Ascending aorta (tissue), 2 donors: Measurements from ENCODE around the gene CDK18. TPM values are rescaled to one million over a fixed set of nuclear protein-coding genes. Genes with fewer than 3 reads are reported as not detected.

Experiments
- DNase-seq, 2 donors: peaks; one replicate each; pipeline ENCODE4 v3.0.0-alpha.2; 2019; ENCODE audit warnings: low spot score in 2 of 2
- H3K27ac ChIP-seq, 2 donors: fragments of 200-600 bp; sonication (generic); one replicate each; pipeline ENCODE4 v1.5.1; 2016 to 2017; ENCODE audit warnings: mild to moderate bottlenecking in 1 of 2
- H3K27me3 ChIP-seq: fragments of 200-600 bp; sonication (generic); one replicate; pipeline ENCODE4 v1.5.1; 2017
- H3K36me3 ChIP-seq, 2 donors: fragments of 200-600 bp; sonication (generic); one replicate each; pipeline ENCODE4 v1.5.1; 2016
- H3K4me1 ChIP-seq, 2 donors: fragments of 200-600 bp; sonication (generic); one replicate each; pipeline ENCODE4 v1.5.1; 2016 to 2017; ENCODE audit warnings: mild to moderate bottlenecking in 1 of 2
- H3K4me3 ChIP-seq, 2 donors: fragments of 200-600 bp; sonication (generic); one replicate each; pipeline ENCODE4 v1.5.1; 2016 to 2017; ENCODE audit warnings: mild to moderate bottlenecking in 1 of 2
- H3K9me3 ChIP-seq, 2 donors: fragments of 200-600 bp; sonication (generic); one replicate each; pipeline ENCODE4 v1.5.1; 2016
- intact Hi-C: fragments of 100-400 bp; cut with DNase I; formaldehyde crosslinking; loops from one replicate; pipeline ENCODE4 v1.15.1; 2023
- total RNA-seq: library from RNA; depleted of rRNA; stranded (reverse); fragments of >200 nt; gene quantifications from one replicate; pipeline ENCODE4 v1.1.0, GENCODE V29; 2016
- TF ChIP-seq, protein P1 (sequence below), 3 experiments: fragments of 200-600 bp in 2 of 3; fragments of 450-650 bp in 1 of 3; sonication (generic) in 2 of 3; IDR thresholded peaks; one replicate each; pipeline ENCODE4 v1.5.1; 2016 to 2019; ENCODE audit warnings: antibody characterized with exemption in 3 of 3, mild to moderate bottlenecking in 1 of 3, moderate library complexity in 1 of 3

CDK18 gene
- total RNA-seq, 1 donor from 2014 or later, result 70.0 TPM

DNA sequence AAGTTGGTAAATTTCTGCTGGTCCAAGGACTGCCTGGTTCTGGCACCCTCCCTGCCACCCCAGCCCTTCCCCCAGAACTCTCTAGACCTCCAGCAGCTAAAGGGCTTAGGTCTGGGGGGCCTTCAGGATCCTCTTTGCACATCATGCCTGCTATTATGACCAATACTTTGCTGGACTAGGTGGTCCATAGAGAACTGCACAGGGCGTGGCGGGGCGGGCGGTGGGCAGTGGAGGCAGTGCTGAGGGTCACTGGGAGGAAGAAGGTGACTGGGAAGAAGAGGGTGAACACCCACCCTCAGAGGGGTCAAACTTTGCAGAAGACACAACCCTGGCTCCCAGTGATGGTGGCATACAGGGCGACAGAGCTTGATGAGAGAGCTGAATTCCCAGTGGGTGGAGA is 18.2 kb downstream of the CDK18 start:
- H3K9me3 ChIP-seq, result no peaks in the 10 kb centered on the region
- intact Hi-C loops, result no loop called here
- H3K27me3 ChIP-seq, result no peaks in the 10 kb centered on the region
- TF ChIP-seq, protein P1, sequence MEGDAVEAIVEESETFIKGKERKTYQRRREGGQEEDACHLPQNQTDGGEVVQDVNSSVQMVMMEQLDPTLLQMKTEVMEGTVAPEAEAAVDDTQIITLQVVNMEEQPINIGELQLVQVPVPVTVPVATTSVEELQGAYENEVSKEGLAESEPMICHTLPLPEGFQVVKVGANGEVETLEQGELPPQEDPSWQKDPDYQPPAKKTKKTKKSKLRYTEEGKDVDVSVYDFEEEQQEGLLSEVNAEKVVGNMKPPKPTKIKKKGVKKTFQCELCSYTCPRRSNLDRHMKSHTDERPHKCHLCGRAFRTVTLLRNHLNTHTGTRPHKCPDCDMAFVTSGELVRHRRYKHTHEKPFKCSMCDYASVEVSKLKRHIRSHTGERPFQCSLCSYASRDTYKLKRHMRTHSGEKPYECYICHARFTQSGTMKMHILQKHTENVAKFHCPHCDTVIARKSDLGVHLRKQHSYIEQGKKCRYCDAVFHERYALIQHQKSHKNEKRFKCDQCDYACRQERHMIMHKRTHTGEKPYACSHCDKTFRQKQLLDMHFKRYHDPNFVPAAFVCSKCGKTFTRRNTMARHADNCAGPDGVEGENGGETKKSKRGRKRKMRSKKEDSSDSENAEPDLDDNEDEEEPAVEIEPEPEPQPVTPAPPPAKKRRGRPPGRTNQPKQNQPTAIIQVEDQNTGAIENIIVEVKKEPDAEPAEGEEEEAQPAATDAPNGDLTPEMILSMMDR (IDR thresholded peaks at IDR 0.05), result no peak
- DNase-seq, result no peak
- no peak overlapping the region for H3K27ac ChIP-seq
- peaks cover 6 to 26% of the 10 kb centered on the region in 2 donors for H3K36me3 ChIP-seq
- peaks cover 0 to 5% of the 10 kb centered on the region in 2 donors for H3K4me1 ChIP-seq
- H3K4me3 ChIP-seq, result no peak overlapping the region

DNA sequence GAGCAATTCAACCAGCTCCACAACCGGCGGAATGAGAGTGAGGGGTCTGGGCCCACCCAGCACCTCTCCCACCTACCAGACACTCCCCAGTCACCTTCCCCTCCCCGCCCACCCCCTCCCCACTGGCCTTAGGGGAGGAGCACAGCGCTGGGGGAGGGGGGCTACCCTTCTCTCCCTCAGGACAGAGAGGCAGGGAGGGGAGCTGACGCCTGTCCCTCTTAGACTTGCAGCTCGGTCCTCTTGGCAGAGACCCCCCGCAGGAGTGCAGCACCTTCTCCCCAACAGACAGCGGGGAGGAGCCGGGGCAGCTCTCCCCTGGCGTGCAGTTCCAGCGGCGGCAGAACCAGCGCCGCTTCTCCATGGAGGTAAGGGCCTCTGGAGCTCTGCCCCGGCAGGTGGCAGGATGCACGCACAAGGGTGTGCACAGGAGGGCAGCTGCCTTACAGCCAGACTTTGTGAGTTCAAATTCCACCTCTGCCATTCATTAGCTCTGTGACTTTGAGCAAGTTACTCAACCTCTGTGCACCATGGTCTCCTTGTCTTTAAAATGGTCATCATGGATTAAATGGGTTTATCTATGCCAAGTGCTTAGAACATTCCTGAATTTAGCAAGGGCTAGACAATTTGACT is 18.9 kb downstream of the CDK18 start:
- TF ChIP-seq, protein P1 (IDR thresholded peaks at IDR 0.05), result no peak
- intact Hi-C loops, result no loop called here
- H3K9me3 ChIP-seq, result no peaks in the 10 kb centered on the region
- H3K4me3 ChIP-seq, result no peak overlapping the region
- H3K27me3 ChIP-seq, result no peaks in the 10 kb centered on the region
- H3K36me3 ChIP-seq, result peaks cover 6 to 26% of the 10 kb centered on the region in 2 donors
- no peak overlapping the region for H3K27ac ChIP-seq
- peaks cover 0 to 5% of the 10 kb centered on the region in 2 donors for H3K4me1 ChIP-seq
- no peak for DNase-seq

DNA sequence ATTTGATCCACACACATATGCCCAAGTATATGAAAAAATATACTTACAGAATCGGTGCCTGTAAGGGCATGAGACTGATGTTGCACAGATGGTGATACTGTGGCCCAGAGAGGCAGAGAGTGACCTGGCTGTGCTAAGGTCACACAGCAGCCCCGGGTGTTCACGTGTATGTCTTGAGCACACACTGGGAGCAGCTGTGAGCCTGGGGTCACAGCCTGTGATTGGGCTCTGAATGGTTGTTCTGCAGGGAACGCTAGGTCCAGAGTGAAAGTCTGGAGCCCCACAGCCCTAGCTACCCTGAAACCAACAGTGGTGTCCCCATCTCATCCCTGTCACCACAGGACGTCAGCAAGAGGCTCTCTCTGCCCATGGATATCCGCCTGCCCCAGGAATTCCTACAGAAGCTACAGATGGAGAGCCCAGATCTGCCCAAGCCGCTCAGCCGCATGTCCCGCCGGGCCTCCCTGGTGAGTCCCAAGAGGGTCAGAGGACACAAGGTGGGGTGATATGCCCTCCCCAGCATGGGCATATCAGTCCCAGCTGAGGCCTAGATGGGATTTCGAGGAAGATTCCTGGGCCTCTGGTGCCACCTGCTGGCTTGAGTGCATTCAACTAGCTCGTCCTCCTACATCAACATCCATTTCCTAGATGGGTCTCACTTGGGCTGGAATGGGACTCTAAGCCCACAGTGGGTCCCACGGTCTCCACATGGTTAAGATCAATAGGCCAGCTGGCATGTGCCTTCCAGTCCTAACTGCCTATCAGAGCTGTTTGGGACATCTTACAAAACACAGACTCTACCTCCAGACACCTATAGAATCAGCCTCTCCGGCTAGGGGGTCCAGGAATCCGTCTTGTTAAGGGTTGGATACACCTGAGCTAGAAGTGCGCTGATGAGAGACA is 19.7 kb downstream of the CDK18 start:
- peak in 1 of 2 donors; percentile 79 for DNase-seq
- Histone ChIP-seq H3K27ac (no peak overlapping the region), H3K36me3 (peaks cover 6 to 26% of the 10 kb centered on the region in 2 donors), H3K27me3 (no peaks in the 10 kb centered on the region), H3K4me3 (no peak overlapping the region), H3K4me1 (peaks cover under 1 to 5% of the 10 kb centered on the region in 2 donors), H3K9me3 (no peaks in the 10 kb centered on the region)
- intact Hi-C loops, result loop anchor here (1.0 to 2.0 kb wide), 3 partner anchors 36 to 189 kb away; no protein-coding TSS in a partner anchor
- TF ChIP-seq, protein P1 (IDR thresholded peaks at IDR 0.05), result peak; percentile 61 to 78 (median 72)

DNA sequence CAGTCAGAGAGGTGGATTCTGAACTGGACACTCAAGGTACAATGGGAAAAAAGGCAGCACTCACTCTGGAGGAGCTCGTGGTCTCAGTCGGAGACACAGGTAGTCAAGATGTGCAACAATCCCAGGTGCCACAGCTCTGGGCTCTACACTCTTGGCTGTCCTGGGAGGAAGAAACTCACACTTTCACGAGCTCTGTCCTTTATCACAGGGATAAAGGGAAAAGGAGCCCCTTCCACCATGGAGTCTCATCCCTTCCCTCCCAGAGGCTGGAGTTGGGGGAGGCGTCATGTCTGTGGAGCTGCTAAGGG is 20.3 kb downstream of the CDK18 start:
- no peak overlapping the region for H3K27ac ChIP-seq
- H3K36me3 ChIP-seq, result peaks cover 6 to 27% of the 10 kb centered on the region in 2 donors
- no peaks in the 10 kb centered on the region for H3K27me3 ChIP-seq
- no peak overlapping the region for H3K4me3 ChIP-seq
- TF ChIP-seq, protein P1 (IDR thresholded peaks at IDR 0.05), result no peak
- peaks cover 2 to 3% of the 10 kb centered on the region in 2 donors for H3K4me1 ChIP-seq
- no peak for DNase-seq
- H3K9me3 ChIP-seq, result no peaks in the 10 kb centered on the region
- intact Hi-C loops, result loop anchor here (1.0 to 5.0 kb wide), 4 partner anchors 36 to 189 kb away; no protein-coding TSS in a partner anchor

DNA sequence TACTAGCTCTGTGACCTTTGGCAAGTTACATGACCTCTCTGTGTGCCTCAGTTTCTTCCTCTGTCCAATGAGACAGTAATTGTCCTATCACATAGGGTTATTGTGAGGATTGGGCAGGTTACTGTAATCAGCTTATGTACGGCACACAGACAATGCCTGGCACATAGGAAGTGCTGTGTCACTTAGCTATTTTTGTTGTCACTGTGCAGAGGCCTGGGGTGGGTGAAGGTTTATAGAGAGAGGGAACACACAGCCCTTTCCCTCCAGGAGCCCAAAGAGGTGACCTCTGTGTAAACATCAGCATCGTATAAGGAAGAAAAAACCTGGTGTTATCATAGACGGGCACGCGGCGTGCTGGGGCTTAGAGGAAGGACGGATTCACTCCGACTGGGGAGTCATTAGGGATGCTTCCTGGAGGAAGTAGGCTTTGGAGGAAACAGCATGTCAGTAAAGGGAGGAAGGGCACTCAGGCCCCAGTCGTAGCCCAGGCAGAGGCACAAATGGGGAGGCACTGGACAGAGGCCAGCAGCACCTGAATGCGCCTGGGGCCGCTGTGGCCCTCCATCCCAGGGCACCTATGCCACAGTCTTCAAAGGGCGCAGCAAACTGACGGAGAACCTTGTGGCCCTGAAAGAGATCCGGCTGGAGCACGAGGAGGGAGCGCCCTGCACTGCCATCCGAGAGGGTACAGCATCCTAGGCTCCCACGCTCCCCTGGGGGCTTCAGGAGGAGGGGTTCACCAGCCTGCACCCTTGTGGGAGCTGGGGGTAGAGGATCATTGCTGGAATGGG is 21.2 kb downstream of the CDK18 start:
- intact Hi-C loops, result loop anchor here (2.0 to 5.0 kb wide), 2 partner anchors 67 to 171 kb away; no protein-coding TSS in a partner anchor
- H3K4me1 ChIP-seq, result peaks cover 2 to 3% of the 10 kb centered on the region in 2 donors

More for the DNA sequence above, 21.2 kb downstream of the CDK18 start:
- H3K4me3 ChIP-seq, result no peak overlapping the region
- no peaks in the 10 kb centered on the region for H3K27me3 ChIP-seq
- peaks cover 6 to 37% of the 10 kb centered on the region in 2 donors for H3K36me3 ChIP-seq
- TF ChIP-seq, protein P1 (IDR thresholded peaks at IDR 0.05), result no peak
- no peak for DNase-seq
- no peak overlapping the region for H3K27ac ChIP-seq
- H3K9me3 ChIP-seq, result no peaks in the 10 kb centered on the region
